Kidney capillary endothelial cell (primary cell): ENCODE data around the gene RABAC1.
"Not testable (repeated sequence)": the region's sequence is repeated elsewhere in the genome, so short reads cannot be mapped to it uniquely, and the experiment has no call there.

Source experiments
- DNase-seq: peaks from one replicate; pipeline ENCODE4 v3.0.0-alpha.2; 2018; ENCODE audit warnings: low spot score

RABAC1 gene

DNA sequence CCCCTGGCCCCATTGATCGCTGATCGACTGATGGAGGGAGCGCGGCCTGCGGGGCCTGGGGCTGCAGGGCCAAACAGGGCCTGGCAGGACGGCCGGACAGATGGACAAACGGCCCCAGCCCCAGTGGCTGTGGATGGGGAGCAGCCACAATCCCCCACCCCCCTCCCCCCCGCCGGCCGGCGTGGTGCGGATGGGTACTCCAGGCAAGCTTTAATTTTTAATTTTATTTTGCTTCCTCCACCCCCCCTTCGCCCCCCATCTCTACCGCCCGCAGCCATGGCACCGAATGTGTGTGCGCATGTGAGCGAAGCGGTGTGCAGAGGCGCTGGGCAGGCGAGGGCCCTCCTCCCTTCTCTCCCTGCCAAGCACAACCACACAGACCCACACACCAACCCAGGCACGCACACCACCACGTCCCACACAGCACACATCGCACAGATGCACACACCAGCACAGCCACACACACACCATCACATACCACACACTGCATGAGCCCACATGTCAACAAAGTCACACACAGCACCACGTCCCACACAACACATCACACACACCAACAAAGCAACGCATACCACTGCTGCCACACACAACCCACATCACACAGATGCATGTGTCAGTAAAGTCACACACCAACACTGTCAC, 43.2 kb downstream of the RABAC1 start:
- DNase-seq = no peak

DNA sequence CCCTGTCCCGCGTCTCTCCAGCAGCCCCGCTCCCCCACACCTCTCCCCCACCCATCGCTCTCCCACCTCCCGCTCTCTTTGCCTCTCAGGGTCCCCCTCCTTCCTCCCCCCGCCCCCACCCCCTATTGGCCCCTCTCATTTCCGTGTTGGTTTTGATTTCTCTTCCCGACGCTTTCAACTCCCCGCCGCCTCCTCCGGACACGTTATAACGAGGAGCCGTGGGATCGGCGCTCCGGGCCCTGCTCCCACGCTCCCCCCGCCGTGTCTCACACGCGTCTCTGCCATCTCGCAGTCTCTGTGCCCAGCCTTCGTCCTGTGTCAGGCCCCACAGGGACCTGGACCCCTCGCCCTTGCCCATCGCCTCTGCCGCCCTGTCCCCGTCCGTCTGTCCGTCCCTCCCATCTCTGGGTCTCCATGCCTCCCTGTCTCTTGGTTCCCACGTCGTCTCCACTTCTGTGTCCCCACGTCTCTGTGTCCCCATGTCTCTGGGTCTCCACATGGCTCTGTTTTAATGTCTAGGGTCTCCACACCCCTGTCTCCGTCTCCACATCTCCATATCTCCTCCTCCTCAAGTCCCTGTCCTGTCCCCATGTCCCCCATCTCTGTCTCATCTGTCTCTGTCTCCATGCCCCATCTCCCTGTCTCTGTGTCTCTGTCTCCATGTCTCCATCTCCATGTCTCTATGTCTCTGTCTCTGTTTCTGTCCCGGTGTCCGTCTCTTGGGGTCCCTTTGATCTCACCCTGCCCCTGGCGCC, 43.9 kb downstream of the RABAC1 start:
- no peak for DNase-seq

DNA sequence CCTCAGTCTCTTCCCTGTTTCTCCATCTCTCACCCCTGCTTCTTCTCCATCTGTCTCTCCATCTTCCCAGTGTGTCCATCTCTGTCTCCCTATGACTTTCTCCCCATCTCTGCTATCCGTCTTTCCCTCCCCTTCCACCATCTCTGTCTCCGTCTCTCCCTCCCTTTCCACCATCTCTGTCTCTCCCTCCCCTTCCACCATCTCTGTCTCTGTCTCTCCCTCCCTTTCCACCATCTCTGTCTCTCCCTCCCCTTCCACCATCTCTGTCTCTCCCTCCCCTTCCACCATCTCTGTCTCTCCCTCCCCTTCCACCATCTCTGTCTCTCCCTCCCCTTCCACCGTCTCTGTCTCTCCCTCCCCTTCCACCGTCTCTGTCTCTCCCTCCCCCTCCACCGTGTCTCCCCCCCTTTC, 44.7 kb downstream of the RABAC1 start:
- not testable (repeated sequence) for DNase-seq

DNA sequence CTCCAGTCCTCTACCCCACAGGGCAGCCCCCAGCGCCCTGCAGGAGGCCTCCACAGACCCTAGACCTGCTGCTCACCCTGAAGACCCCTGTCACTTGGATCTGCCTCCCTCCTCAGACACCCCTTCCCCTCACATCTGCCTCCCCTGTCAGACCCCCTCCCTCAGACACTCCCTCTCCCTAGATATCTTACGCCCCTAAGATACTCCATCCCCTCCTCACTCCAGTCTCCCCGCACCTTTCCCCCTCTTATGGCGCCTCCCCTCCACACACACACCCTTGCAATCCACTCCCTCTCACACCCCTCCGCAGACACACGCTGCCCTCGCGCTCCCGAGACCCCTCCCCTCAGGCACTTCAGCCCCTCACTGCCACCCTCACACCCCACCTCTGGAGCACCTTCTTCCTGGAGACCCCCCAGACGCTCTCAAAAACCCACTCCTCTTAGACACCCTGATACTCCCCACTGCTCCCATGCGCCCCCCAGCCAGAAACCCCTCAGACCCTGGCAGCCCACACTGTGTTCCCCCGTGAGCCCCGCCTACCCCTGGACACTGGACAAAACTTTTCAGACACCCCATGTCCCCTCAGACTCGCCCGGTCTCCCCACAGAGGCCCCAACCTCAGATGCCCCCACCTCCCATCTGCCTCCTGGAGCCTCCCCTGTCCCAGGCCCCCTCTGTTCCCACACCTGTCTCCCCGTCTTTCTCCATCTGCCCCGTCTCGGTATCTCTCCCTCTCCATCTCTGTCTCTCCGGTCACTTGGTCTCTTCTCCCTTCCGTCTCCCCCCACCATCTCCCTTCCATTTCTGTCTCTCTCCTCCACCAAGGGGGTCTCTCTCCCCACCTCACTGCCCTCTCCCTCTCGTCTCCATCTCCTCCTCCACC, 45.3 kb downstream of the RABAC1 start:
- DNase-seq = no peak

DNA sequence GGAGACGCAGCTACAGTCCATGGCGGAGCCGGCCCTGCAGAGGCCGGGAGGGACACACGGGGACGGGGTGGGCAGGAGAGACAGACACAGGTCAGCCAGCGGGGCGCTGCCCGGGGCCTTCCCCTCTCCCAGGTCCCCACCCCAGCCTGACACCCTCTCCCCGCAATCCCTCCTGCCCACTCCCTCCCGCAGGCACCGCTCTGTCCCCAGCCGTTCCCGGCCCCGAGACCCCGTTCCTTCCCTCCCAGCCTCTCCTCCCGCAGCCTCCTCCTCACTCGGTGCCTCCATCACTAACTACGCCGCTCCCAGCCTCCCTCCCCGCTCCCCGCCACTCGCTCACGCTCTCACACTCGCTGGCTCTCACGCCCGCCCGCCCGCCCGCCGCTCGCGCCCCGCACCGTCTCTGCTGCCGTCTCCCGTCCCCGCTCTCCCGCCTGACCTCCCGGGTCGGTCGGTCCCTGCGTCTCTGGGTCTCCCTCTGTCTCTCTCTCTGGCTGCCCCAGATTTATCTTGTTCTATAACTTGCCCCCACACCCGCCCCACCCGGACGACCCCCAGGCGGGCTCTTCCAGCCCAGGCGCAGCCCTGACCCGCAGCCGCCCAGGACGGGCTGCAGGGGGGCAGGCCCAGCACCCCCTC, 46.1 kb downstream of the RABAC1 start:
- no peak for DNase-seq

DNA sequence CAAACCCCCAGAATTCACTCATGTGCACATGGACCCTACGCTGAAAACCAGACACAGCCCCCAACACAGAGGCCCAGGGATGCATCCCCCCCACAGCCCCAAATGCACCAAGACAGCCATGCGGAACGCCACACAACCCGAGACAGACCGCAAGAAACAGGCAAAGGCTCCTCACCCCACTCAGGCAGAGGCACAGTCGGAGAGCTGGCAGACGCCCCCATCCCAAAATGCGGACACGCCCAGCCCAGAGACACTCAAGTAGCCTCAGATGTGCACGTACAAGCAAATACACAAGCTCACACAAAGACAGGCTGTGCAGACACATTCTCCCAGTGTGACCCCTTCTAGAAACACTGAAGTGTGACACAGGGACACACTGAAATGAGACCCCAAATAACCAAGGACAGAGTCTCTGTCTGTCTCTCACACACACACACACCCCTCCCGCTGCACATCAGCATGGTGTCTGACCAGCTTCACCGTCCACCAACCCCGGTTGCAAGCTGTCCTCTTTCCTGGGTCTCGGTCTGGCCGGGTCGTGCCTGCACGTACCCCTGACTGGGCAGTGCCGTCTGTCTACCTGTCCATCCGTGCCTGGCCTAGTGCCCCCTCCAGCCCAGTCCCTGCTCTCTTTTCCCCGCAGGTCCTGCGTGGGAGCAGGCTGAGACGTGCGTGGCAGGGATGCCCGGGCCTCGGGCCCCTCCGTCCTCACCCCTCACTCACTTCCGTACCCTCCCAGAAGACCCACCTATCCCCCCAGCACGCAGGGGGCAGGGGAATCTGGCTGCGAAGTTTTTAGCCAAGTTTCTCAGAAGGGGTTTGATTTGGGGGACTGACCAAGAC, 47.0 kb downstream of the RABAC1 start:
- no peak for DNase-seq

DNA sequence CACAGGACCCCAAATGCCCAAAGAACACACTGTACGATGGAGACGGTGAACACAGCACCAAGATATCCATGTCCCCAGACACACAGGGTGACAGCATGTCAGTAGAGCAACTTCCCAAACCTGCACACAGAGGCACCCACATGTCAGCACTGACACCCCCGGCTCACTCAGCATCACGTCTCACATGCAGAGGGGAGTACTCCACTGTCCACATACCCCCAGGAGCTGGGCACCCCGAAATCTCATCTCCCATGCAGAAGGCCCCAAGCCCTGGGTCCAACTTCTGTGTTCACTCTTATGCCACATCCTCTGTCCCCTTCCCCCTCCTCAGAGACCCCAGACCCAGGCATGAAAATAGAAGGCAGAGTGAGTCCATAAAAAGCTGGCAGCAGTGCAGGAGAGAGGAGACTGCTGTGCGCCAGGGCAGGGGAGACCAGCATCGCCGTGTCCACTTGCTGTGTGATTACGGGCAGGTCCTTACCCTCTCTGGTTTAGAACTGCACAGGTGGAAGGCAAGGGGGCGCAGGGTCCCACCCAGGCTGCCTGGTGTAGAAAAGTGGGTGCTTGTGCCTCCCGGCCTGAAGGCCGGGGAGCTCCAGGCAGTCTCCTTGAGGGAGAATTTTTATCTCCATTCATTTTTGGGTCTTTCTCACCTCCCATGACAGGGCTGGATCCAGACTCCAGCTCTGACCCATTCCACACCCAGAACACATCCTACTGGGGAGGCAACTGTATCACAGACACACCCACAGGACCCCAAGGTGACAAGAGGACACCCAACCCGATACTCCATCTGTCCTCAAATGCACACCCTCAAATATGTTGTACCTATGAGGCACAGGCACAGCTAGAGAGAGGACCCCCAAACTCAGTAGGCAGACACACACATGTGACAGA, 47.9 kb downstream of the RABAC1 start:
- DNase-seq = no peak

DNA sequence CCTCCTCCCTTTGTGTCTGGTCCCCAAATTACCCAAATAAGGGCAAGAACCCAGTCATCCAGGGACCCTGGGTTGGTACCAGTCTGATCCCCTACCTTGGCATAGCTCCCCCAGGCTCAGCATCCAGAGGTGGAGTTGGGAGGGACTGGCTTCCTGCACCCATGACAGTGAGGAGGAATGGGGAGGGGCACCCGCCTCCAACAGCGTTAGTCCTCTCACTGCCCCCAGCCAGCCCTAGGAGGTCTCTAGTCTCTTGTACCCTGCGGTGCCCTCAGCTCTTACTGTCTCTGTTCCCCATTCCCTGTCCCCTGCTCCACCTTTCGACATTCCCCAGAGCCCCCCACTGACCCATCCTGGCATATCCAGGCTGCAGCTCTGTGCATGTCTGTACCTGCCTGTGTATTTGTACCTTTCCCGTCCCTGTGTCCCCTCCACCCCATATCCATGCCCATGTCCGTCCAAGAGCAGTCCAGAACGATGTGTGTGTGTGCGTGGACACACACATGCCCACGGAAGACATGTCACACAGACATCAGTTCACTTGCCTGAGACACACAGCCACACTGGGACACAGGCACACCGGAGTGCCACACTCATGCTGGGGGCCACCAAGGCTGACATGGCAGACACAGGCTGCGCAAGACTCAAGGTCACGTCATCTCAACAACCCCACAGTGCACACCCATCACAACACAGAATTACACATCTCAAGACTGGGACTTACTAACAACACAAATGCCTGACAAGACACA, 48.7 kb downstream of the RABAC1 start:
- no peak for DNase-seq

DNA sequence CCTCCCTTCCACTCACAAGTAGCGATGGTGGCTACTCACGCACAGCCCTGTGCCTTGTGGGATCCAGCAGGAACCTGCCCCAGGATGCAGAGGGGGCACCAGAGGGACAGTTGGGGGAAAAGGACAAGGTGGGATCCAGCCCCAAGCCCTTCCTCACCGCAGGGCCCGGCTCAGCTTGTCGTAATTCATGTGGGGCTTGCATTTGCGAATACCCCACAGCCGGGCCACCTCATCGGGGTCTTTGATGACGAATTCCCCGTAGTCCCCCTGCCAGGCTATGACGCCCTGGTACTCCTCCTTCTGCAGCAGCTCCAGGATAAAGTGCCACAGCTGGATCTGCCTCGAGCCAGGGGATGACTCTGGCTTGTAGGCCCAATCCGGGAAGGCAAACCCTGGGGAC, 49.4 kb downstream of the RABAC1 start:
- DNase-seq = no peak

DNA sequence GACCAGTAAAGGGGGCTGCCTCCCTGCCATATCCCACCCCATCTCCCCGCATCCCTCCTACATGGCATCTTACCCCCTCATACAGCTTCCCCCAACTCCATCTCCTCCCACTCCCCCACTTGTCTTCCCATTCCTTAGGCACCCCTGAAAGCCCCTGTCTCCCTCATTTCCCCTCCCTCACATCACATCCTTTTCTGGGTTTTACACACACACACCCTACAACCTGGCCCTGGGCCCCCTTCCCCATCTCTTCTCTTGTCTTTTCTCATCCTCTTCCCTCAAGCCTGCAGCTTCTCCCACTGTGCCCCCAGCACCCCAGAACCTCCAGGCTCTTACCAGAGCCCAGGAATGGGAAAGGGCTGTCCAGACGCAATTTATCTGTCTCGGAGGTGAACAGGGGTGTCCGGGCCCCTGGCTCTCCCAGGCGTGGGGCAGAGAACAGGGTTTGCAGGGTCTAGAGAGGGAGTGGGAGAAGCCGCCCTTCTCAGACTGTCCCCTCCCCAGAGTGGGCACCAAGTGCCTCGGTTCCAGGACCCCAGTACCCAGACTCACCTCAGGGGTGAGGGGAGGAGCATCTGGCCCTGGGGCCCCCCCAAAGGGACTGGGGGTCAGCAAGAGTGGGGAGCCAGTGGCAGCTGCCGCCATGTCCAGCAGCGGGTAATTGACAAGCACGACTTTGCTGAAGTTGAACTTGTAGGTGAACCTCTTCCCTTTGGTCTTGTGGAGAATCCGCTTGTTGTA, 50.2 kb downstream of the RABAC1 start:
- DNase-seq = no peak

DNA sequence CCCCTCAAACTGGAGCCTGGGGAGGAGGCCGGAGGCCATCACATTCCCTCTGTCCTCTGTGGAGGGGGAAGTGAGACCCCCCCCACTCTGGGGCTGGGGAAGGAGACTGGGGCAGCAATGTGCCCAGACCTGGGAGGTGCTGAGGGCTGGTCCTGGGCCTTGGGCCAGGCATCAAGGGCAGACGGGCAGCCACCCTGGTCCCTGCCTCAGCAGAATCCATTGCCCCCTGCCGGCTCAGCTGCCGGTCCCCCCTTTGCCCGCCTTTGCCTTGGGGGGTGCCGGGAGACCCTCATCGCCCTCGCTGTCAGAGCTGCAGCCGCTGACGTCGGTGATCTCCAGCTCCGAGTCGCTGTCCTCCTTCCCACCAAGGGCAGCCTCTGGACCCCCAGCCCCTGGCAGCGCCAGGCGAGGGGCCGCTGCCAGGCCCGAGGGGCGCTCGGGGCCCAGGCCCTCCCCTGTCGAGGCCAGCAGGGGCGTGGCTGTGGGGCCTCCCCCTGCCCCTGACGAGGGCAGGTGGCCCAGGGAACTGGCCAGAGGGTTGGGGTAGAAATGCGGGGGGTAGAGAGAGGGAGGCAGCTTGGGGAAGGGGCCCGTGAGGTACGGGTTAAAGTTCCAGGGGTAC, 51.0 kb downstream of the RABAC1 start:
- no peak for DNase-seq

DNA sequence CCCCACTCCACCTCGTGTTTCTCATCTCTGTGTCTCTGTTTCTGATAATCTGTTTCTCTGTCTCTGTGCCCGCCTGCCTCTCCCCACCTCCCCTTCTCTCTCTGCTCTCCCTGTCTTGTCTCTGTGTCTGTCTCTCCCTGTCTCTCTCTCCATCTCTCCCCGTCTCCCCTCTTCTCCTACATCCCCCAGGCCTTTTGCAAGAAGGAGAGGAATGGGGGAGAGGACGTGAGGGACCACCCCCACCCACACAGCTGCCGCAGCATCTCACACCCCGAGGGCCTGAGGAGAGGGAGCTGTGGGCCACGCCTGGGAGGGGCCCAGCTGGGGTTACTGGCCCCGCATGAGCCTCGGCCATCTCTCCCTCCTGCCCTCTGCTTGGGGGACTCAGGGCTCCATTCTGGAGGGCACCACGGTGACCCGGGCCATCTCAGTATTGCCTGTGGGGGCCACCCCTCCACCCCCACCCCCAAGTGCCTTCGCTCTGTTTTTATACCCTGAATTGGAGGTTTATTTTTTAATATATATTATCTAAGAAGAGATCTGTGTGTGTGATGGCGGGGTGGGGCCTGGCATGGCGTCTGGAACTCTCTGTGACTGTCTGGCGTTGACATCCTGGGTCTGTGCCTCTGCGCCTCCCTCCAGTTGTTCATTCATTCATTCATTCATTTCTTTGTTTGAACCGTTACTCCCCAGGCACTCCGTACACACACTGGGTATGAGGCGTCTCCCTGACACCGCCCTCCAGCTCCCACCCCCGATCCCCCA, 52.0 kb downstream of the RABAC1 start:
- no peak for DNase-seq
